ENCODE results near the gene SLCO2A1. TPM values are rescaled to one million over a fixed set of nuclear protein-coding genes. Genes with fewer than 3 reads are reported as not detected.

The SLCO2A1 gene
- total RNA-seq, 1 donor from 2014 or later, result 18.0 TPM

DNA sequence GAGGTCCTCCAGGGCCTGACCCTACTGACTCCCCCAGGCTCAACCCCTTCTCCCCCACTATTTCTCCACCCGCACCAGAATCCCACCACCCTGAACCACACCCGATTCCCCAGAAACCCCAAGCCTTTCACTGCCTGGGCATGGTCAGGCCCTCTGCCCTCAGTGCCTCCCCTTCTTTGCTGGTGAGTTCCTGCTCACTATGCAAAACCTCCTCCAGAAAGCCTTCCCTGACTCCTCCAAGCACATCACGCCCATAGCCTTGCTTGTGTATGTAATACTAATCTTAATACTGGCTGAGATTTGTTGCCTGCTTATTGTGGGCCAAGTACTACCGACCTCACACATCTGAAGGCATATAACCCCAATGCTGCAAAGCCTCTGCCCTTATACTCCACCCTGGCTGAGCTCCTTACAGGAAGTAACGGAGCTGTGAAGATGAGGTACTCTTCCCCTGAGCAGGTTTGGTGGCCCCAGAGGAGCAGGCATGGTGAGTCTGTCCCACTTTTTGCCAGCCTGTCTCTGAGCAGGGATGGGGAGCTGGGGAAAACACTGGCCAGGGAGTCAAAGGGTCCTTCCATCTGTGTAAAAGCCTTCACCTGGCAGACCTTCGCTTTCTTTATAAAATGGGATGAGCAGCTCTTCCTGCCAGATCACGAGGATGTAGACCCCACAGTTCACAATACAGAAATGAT lies 143.5 kb downstream of the SLCO2A1 start:
- Histone ChIP-seq H3K4me3 (no peak overlapping the region), H3K9me3 (replicated peaks) (peaks cover 5% of the 10 kb centered on the region), H3K36me3 (peaks cover 5% of the 10 kb centered on the region), H3K4me1 (peaks cover 29% of the 10 kb centered on the region), H3K27ac (replicated peaks) (no peak overlapping the region), H3K27me3 (ENCODE audit: low read depth) (no peaks in the 10 kb centered on the region)
- TF ChIP-seq CTCF (IDR thresholded peaks at IDR 0.05; ENCODE audit: borderline replicate concordance), result no peak
- no peak for DNase-seq
- intact Hi-C loops (cut with micrococcal nuclease), result no loop called here

DNA sequence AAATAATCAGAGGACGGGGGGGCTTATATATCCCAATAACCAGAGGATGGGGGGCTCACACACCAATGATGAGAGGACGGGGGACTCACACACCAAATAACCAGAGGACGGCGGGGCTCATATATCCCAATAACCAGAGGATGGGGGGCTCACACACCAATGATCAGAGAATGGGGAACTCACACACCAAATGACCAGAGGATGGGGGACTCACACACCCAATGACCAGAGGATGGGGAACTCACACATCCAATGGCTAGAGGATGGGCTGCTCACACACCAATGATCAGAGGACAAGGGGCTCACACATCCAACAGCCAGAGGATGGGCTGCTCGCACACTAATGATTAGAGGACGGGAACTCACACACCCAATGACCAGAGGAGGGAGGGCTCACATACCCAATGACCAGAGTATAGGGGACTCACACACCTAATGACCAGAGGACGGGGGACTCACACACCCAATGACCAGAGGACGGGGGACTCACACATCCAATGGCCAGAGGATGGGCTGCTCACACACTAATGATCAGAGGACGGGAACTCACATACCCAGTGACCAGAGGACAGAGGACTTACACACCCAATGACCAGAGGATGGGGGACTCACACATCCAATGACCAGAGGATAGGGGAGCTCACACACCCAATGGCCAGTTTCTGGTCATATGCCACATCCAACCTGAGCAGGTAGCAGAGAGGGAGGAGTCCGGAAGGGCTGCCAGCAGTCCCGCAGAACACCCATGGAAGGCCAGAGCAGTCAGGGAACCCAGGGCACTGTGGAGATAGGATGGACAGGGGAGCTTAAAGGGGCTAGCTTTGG lies 144.6 kb downstream of the SLCO2A1 start:
- no peak overlapping the region for H3K27ac ChIP-seq (replicated peaks)
- intact Hi-C loops (cut with micrococcal nuclease), result no loop called here
- peaks cover 37% of the 10 kb centered on the region for H3K4me1 ChIP-seq
- no peaks in the 10 kb centered on the region for H3K27me3 ChIP-seq (ENCODE audit: low read depth)
- DNase-seq, result no peak
- no peak for TF ChIP-seq CTCF (IDR thresholded peaks at IDR 0.05; ENCODE audit: borderline replicate concordance)
- peaks cover 5% of the 10 kb centered on the region for H3K36me3 ChIP-seq
- H3K4me3 ChIP-seq, result no peak overlapping the region
- peaks cover 5% of the 10 kb centered on the region for H3K9me3 ChIP-seq (replicated peaks)

DNA sequence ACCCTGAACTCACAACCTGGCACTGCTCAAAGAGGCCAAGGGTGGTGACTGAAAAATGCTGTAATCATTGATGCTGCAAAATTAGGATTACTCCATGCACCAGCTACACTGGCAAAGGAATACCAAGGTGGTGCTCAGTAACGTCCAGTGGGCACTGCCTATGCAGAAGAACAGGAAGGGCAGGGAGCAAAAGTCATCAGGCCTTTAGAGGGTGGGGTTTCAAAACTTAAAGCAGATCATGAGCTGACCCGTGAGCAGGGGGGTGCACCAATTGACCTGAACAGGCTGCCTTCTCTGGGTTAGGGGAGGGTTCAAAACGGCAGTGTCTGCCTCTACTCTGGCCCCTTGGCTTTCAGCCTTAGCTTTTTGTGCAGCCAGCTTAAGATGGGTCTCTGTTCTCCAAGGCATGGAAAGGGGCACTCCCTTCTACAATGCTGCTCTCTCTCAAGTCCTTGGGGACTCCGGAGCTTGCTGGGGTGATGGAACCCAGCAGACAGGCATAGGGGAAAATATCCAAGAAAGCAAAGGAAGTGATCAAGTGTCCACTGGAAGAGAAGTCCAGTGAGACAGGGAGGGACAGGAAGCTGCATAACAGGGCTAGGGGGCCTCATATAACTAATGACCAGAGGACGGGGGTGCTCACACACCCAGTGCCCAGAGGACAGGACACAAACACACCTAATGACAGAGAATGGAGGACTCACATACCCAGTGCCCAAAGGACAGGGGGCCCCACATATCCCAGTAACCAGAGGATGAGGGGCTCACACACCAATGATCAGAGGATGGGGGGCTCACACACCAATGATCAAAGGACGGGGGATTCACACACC lies 145.5 kb downstream of the SLCO2A1 start:
- no peak for DNase-seq
- H3K27me3 ChIP-seq (ENCODE audit: low read depth), result no peaks in the 10 kb centered on the region
- H3K27ac ChIP-seq (replicated peaks), result peak overlapping the region; percentile 67
- intact Hi-C loops (cut with micrococcal nuclease), result no loop called here
- H3K4me1 ChIP-seq, result peaks cover 37% of the 10 kb centered on the region
- H3K4me3 ChIP-seq, result no peak overlapping the region
- H3K36me3 ChIP-seq, result peaks cover 5% of the 10 kb centered on the region
- peaks cover 5% of the 10 kb centered on the region for H3K9me3 ChIP-seq (replicated peaks)
- TF ChIP-seq CTCF (IDR thresholded peaks at IDR 0.05; ENCODE audit: borderline replicate concordance), result no peak

DNA sequence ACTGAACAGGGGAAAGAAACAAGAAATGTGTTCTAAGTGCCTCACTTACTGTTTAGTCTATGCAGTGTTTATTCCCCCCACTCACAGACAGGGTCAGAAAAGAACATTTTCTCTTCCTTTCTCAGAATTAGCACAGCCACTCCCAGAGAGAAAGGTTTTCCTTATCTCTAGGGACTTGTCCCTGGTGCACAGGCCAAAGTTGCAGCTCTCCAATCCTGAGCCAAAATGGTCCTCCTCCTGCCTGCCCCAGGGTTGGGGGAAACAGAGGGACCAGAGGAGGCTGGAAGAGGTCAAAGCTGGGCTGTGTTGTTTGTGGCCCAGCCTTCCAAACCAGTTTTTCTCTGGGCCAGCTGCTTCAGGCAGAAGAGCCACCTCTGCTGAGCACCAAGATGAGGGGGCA lies 146.1 kb downstream of the SLCO2A1 start:
- no peaks in the 10 kb centered on the region for H3K27me3 ChIP-seq (ENCODE audit: low read depth)
- intact Hi-C loops (cut with micrococcal nuclease), result no loop called here
- no peak for TF ChIP-seq CTCF (IDR thresholded peaks at IDR 0.05; ENCODE audit: borderline replicate concordance)
- DNase-seq, result no peak
- H3K4me1 ChIP-seq, result peaks cover 37% of the 10 kb centered on the region
- H3K27ac ChIP-seq (replicated peaks), result peak overlapping the region; percentile 67
- peaks cover 12% of the 10 kb centered on the region for H3K9me3 ChIP-seq (replicated peaks)
- H3K36me3 ChIP-seq, result peaks cover 5% of the 10 kb centered on the region
- no peak overlapping the region for H3K4me3 ChIP-seq

DNA sequence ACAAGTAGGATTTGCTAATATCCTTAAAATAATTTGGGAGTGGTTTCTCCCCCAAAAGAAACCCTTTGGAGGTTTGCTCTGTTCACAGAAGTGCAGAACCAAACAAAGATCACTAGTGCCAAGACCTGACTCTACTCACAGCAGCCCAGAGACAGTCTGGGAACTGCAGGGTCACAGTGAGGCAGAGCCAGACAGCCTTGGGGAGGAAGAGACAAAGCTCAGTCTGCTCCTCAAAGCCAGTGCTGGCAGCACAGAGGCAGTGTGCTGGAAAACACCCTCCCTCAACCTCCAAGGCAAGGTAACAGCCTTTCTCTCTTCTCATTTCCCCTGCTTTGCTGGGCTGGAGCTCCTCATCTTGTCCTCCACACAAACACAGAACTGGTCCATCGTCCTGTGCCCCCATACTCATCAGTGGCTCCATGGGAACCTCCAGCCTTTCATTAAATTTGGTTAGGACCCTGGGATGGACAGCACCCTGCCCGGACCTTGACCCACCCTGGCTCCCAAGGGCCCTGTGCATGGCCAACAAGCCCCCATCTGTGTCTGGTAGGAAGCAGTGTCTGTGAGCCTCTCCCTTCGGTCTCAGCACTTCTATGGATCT lies 146.6 kb downstream of the SLCO2A1 start:
- no peaks in the 10 kb centered on the region for H3K27me3 ChIP-seq (ENCODE audit: low read depth)
- H3K27ac ChIP-seq (replicated peaks), result peak overlapping the region; percentile 67
- peaks cover 33% of the 10 kb centered on the region for H3K4me1 ChIP-seq
- H3K9me3 ChIP-seq (replicated peaks), result peaks cover 17% of the 10 kb centered on the region
- H3K36me3 ChIP-seq, result peaks cover 5% of the 10 kb centered on the region
- H3K4me3 ChIP-seq, result no peak overlapping the region
- DNase-seq, result no peak
- intact Hi-C loops (cut with micrococcal nuclease), result no loop called here
- no peak for TF ChIP-seq CTCF (IDR thresholded peaks at IDR 0.05; ENCODE audit: borderline replicate concordance)

Measured in left ventricle myocardium inferior (tissue), 1 donor.